CD14-positive monocyte (primary cell): ENCODE results near the gene SERPINA5. TPM values are rescaled to one million over a fixed set of nuclear protein-coding genes. Genes with fewer than 3 reads are reported as not detected.

Source experiments
- DNase-seq, 3 donors: peaks; one replicate each; pipeline ENCODE4 v3.0.0-alpha.2; 2011 to 2022
- H2AFZ ChIP-seq: 2 replicates; pipeline ENCODE4 v1.6.0; 2012; ENCODE audit warnings: mild to moderate bottlenecking, low read depth, low read length, inconsistent platforms; ENCODE audit not compliant: insufficient read depth, poor library complexity, severe bottlenecking
- H3K27ac ChIP-seq, 2 donors: 1 replicate in 1 of 2; 2 replicates in 1 of 2; pipeline ENCODE4 v1.5.1; 2012 to 2013; ENCODE audit warnings: low read length in 2 of 2, control low read depth in 1 of 2, inconsistent platforms in 1 of 2, low read depth in 1 of 2, mild to moderate bottlenecking in 1 of 2
- H3K27me3 ChIP-seq, 2 donors: one replicate each; pipeline versions ENCODE4 v1.6.0 to v1.6.1; 2011 to 2013; ENCODE audit warnings: low read length in 2 of 2; ENCODE audit not compliant: control insufficient read depth in 2 of 2, insufficient read depth in 2 of 2
- H3K36me3 ChIP-seq, 2 donors: replicated peaks in 1 of 2; 1 replicate in 1 of 2; 2 replicates in 1 of 2; pipeline versions ENCODE4 v1.5.1 to v1.6.1; 2012 to 2013; ENCODE audit warnings: low read length in 2 of 2, control low read depth in 1 of 2, inconsistent platforms in 1 of 2, mild to moderate bottlenecking in 1 of 2; ENCODE audit not compliant: insufficient read depth in 2 of 2, control insufficient read depth in 1 of 2
- H3K4me1 ChIP-seq, 2 donors: 1 replicate in 1 of 2; 2 replicates in 1 of 2; pipeline versions ENCODE4 v1.5.1 to v1.6.1; 2012 to 2013; ENCODE audit warnings: low read length in 2 of 2, control low read depth in 1 of 2, inconsistent platforms in 1 of 2, mild to moderate bottlenecking in 1 of 2, moderate library complexity in 1 of 2; ENCODE audit not compliant: insufficient read depth in 2 of 2, control insufficient read depth in 1 of 2
- H3K4me2 ChIP-seq: replicated peaks from 2 replicates; pipeline ENCODE3; 2012; ENCODE audit warnings: low read length, moderate library complexity, mild to moderate bottlenecking; ENCODE audit not compliant: poor library complexity, severe bottlenecking; ENCODE audit errors: extremely low read depth
- H3K4me3 ChIP-seq, 3 experiments: fragments of 200-600 bp in 1 of 3; sonication (generic) in 1 of 3; replicated peaks in 1 of 3; 1 replicate in 2 of 3; 2 replicates in 1 of 3; pipeline ENCODE4 v1.5.1; 2011 to 2013; ENCODE audit warnings: low read length in 3 of 3, mild to moderate bottlenecking in 3 of 3, control low read depth in 2 of 3, low read depth in 2 of 3, inconsistent platforms in 1 of 3, moderate library complexity in 1 of 3
- H3K79me2 ChIP-seq: 2 replicates; pipeline ENCODE4 v1.6.0; 2012; ENCODE audit warnings: mild to moderate bottlenecking, control low read depth, inconsistent platforms, low read length, moderate library complexity; ENCODE audit not compliant: insufficient read depth
- H3K9ac ChIP-seq: 2 replicates; pipeline ENCODE4 v1.6.0; 2017; ENCODE audit warnings: low read length, mild to moderate bottlenecking; ENCODE audit not compliant: insufficient read depth, poor library complexity, severe bottlenecking
- H3K9me3 ChIP-seq, 2 donors: replicated peaks in 1 of 2; 1 replicate in 1 of 2; 2 replicates in 1 of 2; pipeline versions ENCODE4 v1.5.1 to v1.6.1; 2012 to 2013; ENCODE audit warnings: low read length in 2 of 2, control low read depth in 1 of 2; ENCODE audit not compliant: control insufficient read depth in 1 of 2, insufficient read depth in 1 of 2
- H4K20me1 ChIP-seq: 2 replicates; pipeline ENCODE4 v1.6.0; 2012; ENCODE audit warnings: mild to moderate bottlenecking, low read length, control low read depth, moderate library complexity; ENCODE audit not compliant: insufficient read depth
- H3K27ac Mint-ChIP-seq, 7 donors: one replicate each; pipeline ENCODE4 v1.8.0; 2020; ENCODE audit warnings: mild to moderate bottlenecking in 7 of 7, mixed read lengths in 7 of 7, moderate library complexity in 6 of 7, inconsistent platforms in 2 of 7
- H3K27me3 Mint-ChIP-seq, 3 donors: one replicate each; pipeline ENCODE4 v1.8.0; 2021 to 2022; ENCODE audit warnings: low read depth in 3 of 3, mild to moderate bottlenecking in 3 of 3, mixed read lengths in 3 of 3, moderate library complexity in 3 of 3, inconsistent platforms in 1 of 3
- H3K36me3 Mint-ChIP-seq, 2 donors: one replicate each; pipeline ENCODE4 v1.8.0; 2020; ENCODE audit warnings: mixed read lengths in 2 of 2, inconsistent platforms in 1 of 2, mild to moderate bottlenecking in 1 of 2
- H3K4me1 Mint-ChIP-seq: one replicate; pipeline ENCODE4 v1.8.0; 2020; ENCODE audit warnings: mild to moderate bottlenecking, mixed read lengths
- H3K4me3 Mint-ChIP-seq, 2 donors: one replicate each; pipeline ENCODE4 v1.8.0; 2020; ENCODE audit warnings: mild to moderate bottlenecking in 2 of 2, mixed read lengths in 2 of 2, moderate library complexity in 1 of 2
- H3K9me3 Mint-ChIP-seq, 7 donors: one replicate each; pipeline ENCODE4 v1.8.0; 2020 to 2022; ENCODE audit warnings: mixed read lengths in 7 of 7, mild to moderate bottlenecking in 6 of 7, moderate library complexity in 6 of 7, inconsistent platforms in 2 of 7
- WGBS: methylation state at CpG from one replicate; pipeline ENCODE4 v1.1.5; 2013; ENCODE audit warnings: missing lambda C conversion rate; ENCODE audit not compliant: insufficient coverage; 5-methylcytosine and 5-hydroxymethylcytosine counted together
- intact Hi-C, 2 donors: fragments of 100-400 bp; cut with micrococcal nuclease; formaldehyde crosslinking; loops; one replicate each; pipeline versions ENCODE4 v1.15.0 to v1.15.1; 2023
- polyA plus RNA-seq, 3 donors: library from polyadenylated mRNA; depleted of rRNA in 1 of 3; unstranded in 2 of 3; stranded (reverse) in 1 of 3; fragments of 300-500 nt in 2 of 3; fragments of >200 nt in 1 of 3; fragmentation: Illumina TruSeq in 2 of 3; gene quantifications; 1 replicate in 2 of 3; 2 replicates in 1 of 3; pipeline ENCODE4 v1.2.3, GENCODE V29; 2012 to 2021
- TF ChIP-seq, protein P1 (sequence below): fragments of 200-600 bp; IDR thresholded peaks from one replicate; pipeline ENCODE4 v1.8.0; 2022; ENCODE audit warnings: antibody characterized with exemption, mild to moderate bottlenecking

The SERPINA5 gene
- polyA plus RNA-seq, 3 donors, result not detected

DNA sequence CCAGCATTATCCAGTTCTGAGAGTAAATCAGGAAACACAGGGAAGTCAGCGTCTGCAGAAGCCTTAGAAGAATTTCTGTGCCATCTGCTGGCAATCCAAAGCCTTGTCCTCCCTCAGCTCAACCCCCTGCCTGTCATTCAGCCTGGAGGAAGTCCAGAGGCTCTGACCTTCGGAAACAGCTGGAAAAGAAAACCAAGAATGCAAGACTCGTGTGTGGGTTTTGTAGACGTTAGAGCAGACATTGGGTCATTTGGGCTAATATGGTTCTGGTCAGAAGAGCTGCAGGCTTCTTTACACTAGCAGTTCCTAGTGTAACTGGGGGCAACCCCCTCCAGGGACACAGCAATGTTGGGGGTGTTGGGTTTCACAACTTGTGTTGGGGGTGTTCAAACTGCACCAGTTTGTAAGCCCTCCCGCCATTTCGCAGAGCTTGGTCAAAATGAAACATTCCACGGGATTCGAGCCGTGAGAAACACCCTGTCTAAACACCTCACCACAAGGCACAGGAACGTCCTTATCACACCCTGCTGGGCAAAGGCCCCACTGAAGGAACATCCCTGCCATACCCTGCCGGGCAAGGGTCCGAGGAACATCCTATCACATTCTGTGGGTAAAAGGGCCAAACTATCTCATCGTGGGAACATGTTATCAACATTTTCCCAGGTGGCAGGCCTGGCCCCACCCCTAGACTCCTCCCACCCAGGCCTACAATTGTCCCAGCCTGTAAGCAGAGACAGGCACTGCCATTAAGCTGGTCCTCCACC, 41.0 kb upstream of the SERPINA5 start:
- H3K27me3 ChIP-seq, result no peaks in the 10 kb centered on the region
- no peak overlapping the region for H3K27ac ChIP-seq
- no peaks in the 10 kb centered on the region for H3K36me3 ChIP-seq
- no peaks in the 10 kb centered on the region for H3K79me2 ChIP-seq
- no peak overlapping the region for H2AFZ ChIP-seq
- no peaks in the 10 kb centered on the region for H3K4me1 ChIP-seq
- TF ChIP-seq, protein P1, sequence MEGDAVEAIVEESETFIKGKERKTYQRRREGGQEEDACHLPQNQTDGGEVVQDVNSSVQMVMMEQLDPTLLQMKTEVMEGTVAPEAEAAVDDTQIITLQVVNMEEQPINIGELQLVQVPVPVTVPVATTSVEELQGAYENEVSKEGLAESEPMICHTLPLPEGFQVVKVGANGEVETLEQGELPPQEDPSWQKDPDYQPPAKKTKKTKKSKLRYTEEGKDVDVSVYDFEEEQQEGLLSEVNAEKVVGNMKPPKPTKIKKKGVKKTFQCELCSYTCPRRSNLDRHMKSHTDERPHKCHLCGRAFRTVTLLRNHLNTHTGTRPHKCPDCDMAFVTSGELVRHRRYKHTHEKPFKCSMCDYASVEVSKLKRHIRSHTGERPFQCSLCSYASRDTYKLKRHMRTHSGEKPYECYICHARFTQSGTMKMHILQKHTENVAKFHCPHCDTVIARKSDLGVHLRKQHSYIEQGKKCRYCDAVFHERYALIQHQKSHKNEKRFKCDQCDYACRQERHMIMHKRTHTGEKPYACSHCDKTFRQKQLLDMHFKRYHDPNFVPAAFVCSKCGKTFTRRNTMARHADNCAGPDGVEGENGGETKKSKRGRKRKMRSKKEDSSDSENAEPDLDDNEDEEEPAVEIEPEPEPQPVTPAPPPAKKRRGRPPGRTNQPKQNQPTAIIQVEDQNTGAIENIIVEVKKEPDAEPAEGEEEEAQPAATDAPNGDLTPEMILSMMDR, result no peak
- no peak overlapping the region for H3K27ac Mint-ChIP-seq
- H3K9me3 ChIP-seq, result peaks cover 0 to 3% of the 10 kb centered on the region in 2 donors
- no peaks in the 10 kb centered on the region for H4K20me1 ChIP-seq
- intact Hi-C loops, result no loop called here
- no peak overlapping the region for H3K4me3 Mint-ChIP-seq
- H3K36me3 Mint-ChIP-seq, result no peaks in the 10 kb centered on the region
- H3K9me3 Mint-ChIP-seq, result peaks cover 0 to 3% (median 0%) of the 10 kb centered on the region in 7 donors
- H3K9ac ChIP-seq, result no peak overlapping the region
- DNase-seq, result no peak
- peaks cover 4 to 11% (median 5%) of the 10 kb centered on the region in 3 donors for H3K27me3 Mint-ChIP-seq
- 45% methylated on average over 12 of the region's 13 CpGs for WGBS
- no peak overlapping the region for H3K4me3 ChIP-seq
- no peaks in the 10 kb centered on the region for H3K4me1 Mint-ChIP-seq
- H3K4me2 ChIP-seq, result no peak overlapping the region

DNA sequence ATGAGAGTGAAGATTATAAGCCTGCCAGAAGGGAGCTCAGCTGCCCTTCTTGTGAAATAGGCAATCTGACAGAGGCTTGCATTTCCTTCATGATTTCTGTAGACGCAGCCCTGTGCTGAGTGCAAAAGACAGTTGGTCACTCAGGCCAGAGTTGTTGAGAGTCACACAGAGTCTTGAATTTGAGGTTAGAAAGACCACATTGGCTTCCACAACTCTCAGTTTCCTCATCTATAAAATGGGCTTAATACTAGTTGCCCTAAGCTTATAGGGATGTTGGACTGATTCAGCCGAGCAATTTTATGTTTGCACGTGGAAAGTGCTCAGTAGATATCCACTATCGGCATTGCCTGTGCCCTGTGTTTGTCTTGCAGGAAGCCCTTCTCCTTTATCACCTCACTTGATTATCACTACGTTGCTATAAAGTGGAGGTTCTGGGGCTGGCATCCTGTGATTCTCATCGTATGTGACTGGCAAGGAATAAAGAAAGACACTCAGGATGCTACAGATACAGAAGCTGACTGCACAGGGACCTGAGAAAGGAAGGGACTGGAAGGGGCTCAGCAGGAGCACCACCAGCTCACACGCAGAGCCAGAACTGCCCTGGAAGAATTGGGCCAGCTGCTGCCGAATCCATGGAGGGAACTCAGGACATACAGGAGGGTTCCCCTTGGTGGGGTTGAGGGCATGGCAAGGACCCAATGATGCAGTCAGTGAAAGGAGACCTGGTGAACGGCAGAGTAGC, 39.8 kb upstream of the SERPINA5 start:
- intact Hi-C loops, result no loop called here

More for the DNA sequence above, 39.8 kb upstream of the SERPINA5 start:
- no peaks in the 10 kb centered on the region for H4K20me1 ChIP-seq
- 54% methylated on average over 3 of the region's 9 CpGs for WGBS
- Mint-ChIP-seq H3K36me3 (no peaks in the 10 kb centered on the region), H3K27me3 (peaks cover 6 to 11% (median 10%) of the 10 kb centered on the region in 3 donors), H3K4me1 (no peaks in the 10 kb centered on the region), H3K4me3 (no peak overlapping the region), H3K27ac (no peak overlapping the region), H3K9me3 (peaks cover 0 to 13% (median 9%) of the 10 kb centered on the region in 7 donors)
- H3K36me3 ChIP-seq, result no peaks in the 10 kb centered on the region
- TF ChIP-seq, protein P1, result no peak
- peaks cover 11 to 15% of the 10 kb centered on the region in 2 donors for H3K9me3 ChIP-seq
- no peak overlapping the region for H3K9ac ChIP-seq
- H3K79me2 ChIP-seq, result no peaks in the 10 kb centered on the region
- no peak overlapping the region for H3K27ac ChIP-seq
- no peak overlapping the region for H3K4me2 ChIP-seq
- H2AFZ ChIP-seq, result no peak overlapping the region
- H3K4me3 ChIP-seq, result no peak overlapping the region
- no peaks in the 10 kb centered on the region for H3K4me1 ChIP-seq
- no peaks in the 10 kb centered on the region for H3K27me3 ChIP-seq
- DNase-seq, result no peak
